Uterus (tissue), 4 donors: ENCODE data around the gene KIAA1328. TPM values are rescaled to one million over a fixed set of nuclear protein-coding genes. Genes with fewer than 3 reads are reported as not detected.
A peak's percentile ranks its signal among the peaks of the same experiment; 100 is the strongest.
"Not testable (repeated sequence)": the region's sequence is repeated elsewhere in the genome, so short reads cannot be mapped to it uniquely, and the experiment has no call there.

Experiments
- DNase-seq, 2 donors: peaks; one replicate each; pipeline ENCODE4 v3.0.0-alpha.2; 2019 to 2020
- H3K27ac ChIP-seq, 2 donors: fragments of 200-600 bp; sonication (generic); 1 replicate in 1 of 2; 2 replicates in 1 of 2; pipeline ENCODE4 v1.5.1; 2016 to 2018
- H3K27me3 ChIP-seq, 2 donors: fragments of 200-600 bp; sonication (generic); one replicate each; pipeline ENCODE4 v1.5.1; 2018 to 2019; ENCODE audit warnings: control low read depth in 1 of 2
- H3K36me3 ChIP-seq, 2 donors: fragments of 200-600 bp; sonication (generic); one replicate each; pipeline ENCODE4 v1.5.1; 2019; ENCODE audit warnings: control low read depth in 1 of 2
- H3K4me1 ChIP-seq, 2 donors: fragments of 200-600 bp; sonication (generic); one replicate each; pipeline ENCODE4 v1.5.1; 2018 to 2019; ENCODE audit warnings: control low read depth in 1 of 2
- H3K4me3 ChIP-seq, 2 donors: fragments of 200-600 bp; sonication (generic); 1 replicate in 1 of 2; 2 replicates in 1 of 2; pipeline ENCODE4 v1.5.1; 2018 to 2019; ENCODE audit warnings: mild to moderate bottlenecking in 1 of 2
- H3K9me3 ChIP-seq, 2 donors: fragments of 200-600 bp; sonication (generic); one replicate each; pipeline ENCODE4 v1.5.1; 2019; ENCODE audit warnings: control low read depth in 1 of 2
- POLR2A ChIP-seq, 2 donors: fragments of 450-650 bp; IDR thresholded peaks; one replicate each; pipeline ENCODE4 v1.6.1; 2016; ENCODE audit warnings: antibody characterized with exemption in 2 of 2, mild to moderate bottlenecking in 1 of 2, moderate library complexity in 1 of 2
- intact Hi-C: fragments of 100-400 bp; cut with DNase I; formaldehyde crosslinking; loops from one replicate; pipeline ENCODE4 v1.15.1; 2023; ENCODE audit warnings: low total_unique reads
- total RNA-seq, 4 donors: library from RNA; depleted of rRNA in 3 of 4; stranded (reverse); fragments of >200 nt in 3 of 4; gene quantifications; one replicate each; pipeline versions ENCODE4 v1.1.0 to v1.2.4, GENCODE V29; 2014 to 2023
- TF ChIP-seq, protein P1 (sequence below), 4 experiments: fragments of 200-600 bp in 2 of 4; fragments of 450-650 bp in 2 of 4; sonication (generic) in 2 of 4; IDR thresholded peaks; one replicate each; pipeline ENCODE4 v1.5.1; 2016 to 2019; ENCODE audit warnings: antibody characterized with exemption in 4 of 4, mild to moderate bottlenecking in 2 of 4, moderate library complexity in 1 of 4
- donor health status: DM: yes; HTN: yes; CAD: no.

The KIAA1328 gene
- total RNA-seq, 4 donors from 2014 or later = 16.5 to 55.1 (median 31.7) TPM

DNA sequence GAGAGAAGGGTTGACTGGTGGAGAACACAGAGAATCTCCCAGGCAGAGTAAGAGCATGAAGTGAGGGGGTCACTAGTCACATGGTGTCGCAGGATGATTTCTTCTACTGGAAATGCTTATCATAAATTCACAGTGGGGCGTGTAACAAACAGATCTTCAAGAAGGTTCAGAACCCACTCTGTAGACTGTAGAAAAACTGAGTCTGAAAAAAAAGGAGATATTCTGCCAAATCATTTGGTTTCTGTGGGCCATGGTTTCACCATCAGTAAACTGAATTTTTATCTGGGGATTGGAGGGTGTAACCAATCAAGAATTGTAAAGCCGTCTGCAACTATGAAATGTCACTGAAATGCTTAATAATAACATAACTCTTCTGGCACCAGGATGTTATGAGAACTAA, 15.1 kb upstream of the KIAA1328 start:
- Histone ChIP-seq H3K27me3 (no peaks in the 10 kb centered on the region), H3K36me3 (no peaks in the 10 kb centered on the region)

DNA sequence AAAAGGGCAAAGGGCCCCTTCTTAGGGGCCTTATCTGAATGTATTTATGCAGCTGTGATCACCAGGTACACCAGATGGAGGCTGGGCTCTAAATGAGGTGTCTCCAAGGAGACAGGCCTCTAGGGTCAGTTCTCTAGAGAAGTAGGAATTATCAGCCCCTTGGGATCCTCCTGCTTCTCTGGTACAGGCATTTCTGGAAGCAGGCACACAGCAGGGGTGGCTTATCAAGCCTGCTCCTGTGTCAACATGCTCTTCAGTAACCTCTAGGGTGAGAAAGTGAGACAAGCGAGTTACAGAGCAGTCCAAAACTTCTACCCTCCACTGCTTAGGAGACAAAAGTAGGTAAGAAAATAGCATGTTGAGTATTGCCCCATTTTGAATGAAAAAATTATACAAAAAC, 13.9 kb upstream of the KIAA1328 start:
- no peaks in the 10 kb centered on the region for H3K36me3 ChIP-seq
- no peak overlapping the region for H3K4me3 ChIP-seq
- H3K27me3 ChIP-seq = no peaks in the 10 kb centered on the region
- no peaks in the 10 kb centered on the region for H3K4me1 ChIP-seq
- TF ChIP-seq, protein P1, sequence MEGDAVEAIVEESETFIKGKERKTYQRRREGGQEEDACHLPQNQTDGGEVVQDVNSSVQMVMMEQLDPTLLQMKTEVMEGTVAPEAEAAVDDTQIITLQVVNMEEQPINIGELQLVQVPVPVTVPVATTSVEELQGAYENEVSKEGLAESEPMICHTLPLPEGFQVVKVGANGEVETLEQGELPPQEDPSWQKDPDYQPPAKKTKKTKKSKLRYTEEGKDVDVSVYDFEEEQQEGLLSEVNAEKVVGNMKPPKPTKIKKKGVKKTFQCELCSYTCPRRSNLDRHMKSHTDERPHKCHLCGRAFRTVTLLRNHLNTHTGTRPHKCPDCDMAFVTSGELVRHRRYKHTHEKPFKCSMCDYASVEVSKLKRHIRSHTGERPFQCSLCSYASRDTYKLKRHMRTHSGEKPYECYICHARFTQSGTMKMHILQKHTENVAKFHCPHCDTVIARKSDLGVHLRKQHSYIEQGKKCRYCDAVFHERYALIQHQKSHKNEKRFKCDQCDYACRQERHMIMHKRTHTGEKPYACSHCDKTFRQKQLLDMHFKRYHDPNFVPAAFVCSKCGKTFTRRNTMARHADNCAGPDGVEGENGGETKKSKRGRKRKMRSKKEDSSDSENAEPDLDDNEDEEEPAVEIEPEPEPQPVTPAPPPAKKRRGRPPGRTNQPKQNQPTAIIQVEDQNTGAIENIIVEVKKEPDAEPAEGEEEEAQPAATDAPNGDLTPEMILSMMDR (IDR thresholded peaks at IDR 0.05) = no peak
- TF ChIP-seq POLR2A (IDR thresholded peaks at IDR 0.05) = no peak
- no peak overlapping the region for H3K27ac ChIP-seq
- no peak for DNase-seq
- intact Hi-C loops = no loop called here
- no peaks in the 10 kb centered on the region for H3K9me3 ChIP-seq

More for the DNA sequence above, 15.1 kb upstream of the KIAA1328 start:
- Histone ChIP-seq H3K9me3 (no peaks in the 10 kb centered on the region), H3K27ac (peak overlapping the region; percentile 35 to 39), H3K4me3 (no peak overlapping the region), H3K4me1 (no peaks in the 10 kb centered on the region)
- TF ChIP-seq, protein P1 (IDR thresholded peaks at IDR 0.05) = no peak
- no peak for TF ChIP-seq POLR2A (IDR thresholded peaks at IDR 0.05)
- intact Hi-C loops = no loop called here
- DNase-seq = no peak

DNA sequence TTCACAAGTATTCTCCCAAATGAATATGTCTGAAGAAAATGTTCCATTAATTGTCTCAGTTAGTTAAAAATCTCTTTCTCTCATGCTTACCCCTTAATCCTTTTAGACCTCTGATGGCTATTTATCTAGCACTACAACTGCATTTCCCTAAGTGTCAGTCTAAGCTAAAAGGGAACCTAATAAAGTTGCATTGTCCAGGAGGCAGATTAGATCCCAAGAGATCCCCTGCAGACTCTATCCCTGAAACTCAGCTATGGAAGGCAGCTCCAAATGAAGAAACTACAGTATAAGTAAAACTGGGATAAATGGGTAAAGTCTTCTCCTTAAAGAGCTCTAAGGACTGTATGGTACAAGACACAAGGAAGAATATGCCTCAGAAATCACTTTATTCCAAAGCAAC, 12.8 kb upstream of the KIAA1328 start:
- H3K27me3 ChIP-seq, intact Hi-C loops, DNase-seq, H3K4me3 ChIP-seq, H3K36me3 ChIP-seq, H3K4me1 ChIP-seq, H3K27ac ChIP-seq, H3K9me3 ChIP-seq: not testable (repeated sequence)

DNA sequence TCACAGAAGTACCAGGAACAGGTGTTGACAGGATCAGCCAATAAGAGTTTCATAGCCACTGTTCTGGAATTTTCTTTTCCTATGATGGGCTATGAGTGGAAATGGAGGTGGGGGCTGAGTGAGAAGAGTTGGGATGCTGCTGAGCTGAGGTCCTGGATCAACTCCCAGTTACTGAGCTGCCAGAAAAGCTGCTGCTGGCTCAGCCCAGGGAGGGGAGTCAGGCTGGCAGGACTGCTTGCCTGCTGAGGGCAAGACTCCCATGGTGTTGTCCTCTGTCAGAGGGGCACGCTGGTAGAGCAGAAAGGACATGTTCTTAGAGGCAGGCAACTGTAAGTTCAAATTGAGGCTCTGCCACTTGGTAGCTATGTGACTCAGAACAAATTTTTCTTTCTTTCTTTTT, 11.9 kb upstream of the KIAA1328 start:
- Histone ChIP-seq H3K4me1 (no peaks in the 10 kb centered on the region), H3K36me3 (no peaks in the 10 kb centered on the region), H3K27ac (no peak overlapping the region), H3K9me3 (no peaks in the 10 kb centered on the region), H3K4me3 (no peak overlapping the region), H3K27me3 (no peaks in the 10 kb centered on the region)
- intact Hi-C loops = no loop called here
- TF ChIP-seq, protein P1 (IDR thresholded peaks at IDR 0.05) = no peak
- TF ChIP-seq POLR2A (IDR thresholded peaks at IDR 0.05) = no peak
- no peak for DNase-seq

DNA sequence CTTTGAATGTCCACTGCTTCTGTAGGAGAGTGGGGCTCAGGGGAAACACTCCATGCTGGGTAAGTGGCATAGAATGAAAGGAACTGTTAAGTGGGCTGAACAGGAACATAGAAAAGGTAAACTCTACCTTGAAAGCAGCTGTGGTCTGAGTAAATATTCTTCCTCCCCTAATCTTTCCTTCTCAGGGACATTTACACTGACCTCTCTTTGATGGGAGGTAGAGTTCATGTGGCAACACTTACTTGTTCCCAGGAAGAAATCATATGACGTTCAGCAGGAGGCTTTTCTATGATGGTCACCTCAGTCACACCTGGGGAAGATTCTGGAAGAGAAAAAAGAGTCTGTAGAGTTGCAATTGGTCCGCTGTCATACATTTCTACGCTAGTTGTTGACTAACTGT, 10.3 kb upstream of the KIAA1328 start:
- no peak overlapping the region for H3K4me3 ChIP-seq
- no peaks in the 10 kb centered on the region for H3K9me3 ChIP-seq
- no peak for DNase-seq
- intact Hi-C loops = no loop called here
- no peak for TF ChIP-seq POLR2A (IDR thresholded peaks at IDR 0.05)
- TF ChIP-seq, protein P1 (IDR thresholded peaks at IDR 0.05) = no peak
- H3K36me3 ChIP-seq = no peaks in the 10 kb centered on the region
- H3K27ac ChIP-seq = no peak overlapping the region
- H3K27me3 ChIP-seq = no peaks in the 10 kb centered on the region
- H3K4me1 ChIP-seq = no peaks in the 10 kb centered on the region

DNA sequence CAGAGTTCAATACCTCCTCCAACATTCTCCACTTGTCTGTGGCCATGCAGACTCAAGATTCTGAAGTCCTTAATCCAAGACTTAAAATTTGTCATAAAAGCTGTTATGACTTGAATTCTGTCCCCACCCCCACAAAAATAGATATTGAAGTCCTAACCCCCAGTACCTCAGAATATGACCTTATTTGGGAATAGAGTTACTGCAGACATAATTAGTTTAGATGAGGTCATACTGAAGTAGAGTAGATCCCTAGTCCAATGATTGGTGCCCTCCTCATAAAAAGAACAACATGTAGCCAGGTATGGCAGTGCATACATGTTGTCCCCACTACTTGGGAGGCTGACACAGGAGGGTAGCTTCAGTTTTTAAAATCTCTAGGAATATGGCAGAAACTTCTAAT, 9.3 kb upstream of the KIAA1328 start:
- intact Hi-C loops = no loop called here
- H3K4me1 ChIP-seq = no peaks in the 10 kb centered on the region
- DNase-seq = no peak
- TF ChIP-seq, protein P1 (IDR thresholded peaks at IDR 0.05) = no peak
- TF ChIP-seq POLR2A (IDR thresholded peaks at IDR 0.05) = no peak
- H3K9me3 ChIP-seq = no peaks in the 10 kb centered on the region
- no peak overlapping the region for H3K4me3 ChIP-seq
- no peaks in the 10 kb centered on the region for H3K36me3 ChIP-seq
- H3K27ac ChIP-seq = no peak overlapping the region
- no peaks in the 10 kb centered on the region for H3K27me3 ChIP-seq
